B cell (primary cell): ENCODE data around the gene CCDC3. TPM values are rescaled to one million over a fixed set of nuclear protein-coding genes. Genes with fewer than 3 reads are reported as not detected.
A peak's percentile ranks its signal among the peaks of the same experiment; 100 is the strongest.

Experiments
- ATAC-seq: fragments of 200-7000 bp; cut with Tn5 transposase; one replicate; pipeline ENCODE4 v1.10.0; 2021; ENCODE audit warnings: low read depth, mild to moderate bottlenecking, moderate number of reproducible peaks, moderate library complexity
- CTCF ChIA-PET: fragments of 350-600 bp; sonication (Branson Sonifier 250); formaldehyde crosslinking; loops from one replicate; lab custom pipeline; 2021; ENCODE audit warnings: antibody characterized with exemption, inconsistent platforms; lab: Charles Lee
- POLR2A ChIA-PET: fragments of 350-600 bp; sonication (Branson Sonifier 250); formaldehyde crosslinking; loops from one replicate; lab custom pipeline; 2021; ENCODE audit warnings: antibody characterized with exemption; lab: Charles Lee
- DNase-seq: peaks from one replicate; pipeline ENCODE4 v3.0.0; 2013
- H2AFZ ChIP-seq: 2 replicates; pipeline ENCODE4 v1.6.1; 2012; ENCODE audit warnings: mild to moderate bottlenecking, low read depth, low read length; ENCODE audit not compliant: insufficient read depth, poor library complexity, severe bottlenecking
- H3K27ac ChIP-seq, 2 donors: 1 replicate in 1 of 2; 2 replicates in 1 of 2; pipeline ENCODE4 v1.5.1; 2012 to 2013; ENCODE audit warnings: low read length in 2 of 2, mild to moderate bottlenecking in 2 of 2, moderate library complexity in 1 of 2
- H3K27me3 ChIP-seq, 4 experiments: fragments of 200-600 bp in 1 of 4; sonication (generic) in 1 of 4; replicated peaks in 1 of 4; 1 replicate in 2 of 4; 2 replicates in 2 of 4; pipeline versions ENCODE4 v1.6.1 to v1.7.0; 2013 to 2016; ENCODE audit warnings: low read length in 3 of 4, mild to moderate bottlenecking in 2 of 4, mixed read lengths in 1 of 4, moderate library complexity in 1 of 4; ENCODE audit not compliant: insufficient read depth in 4 of 4, control insufficient read depth in 3 of 4; ENCODE audit errors: control extremely low read depth in 1 of 4
- H3K36me3 ChIP-seq, 2 experiments: replicated peaks in 1 of 2; 1 replicate in 1 of 2; 2 replicates in 1 of 2; pipeline versions ENCODE4 v1.6.1 to v1.7.1; 2013; ENCODE audit warnings: low read length in 1 of 2; ENCODE audit not compliant: insufficient read depth in 2 of 2, control insufficient read depth in 1 of 2; ENCODE audit errors: control extremely low read depth in 1 of 2, extremely low read depth in 1 of 2
- H3K4me1 ChIP-seq, 2 donors: fragments of 200-600 bp in 1 of 2; sonication (generic) in 1 of 2; 1 replicate in 1 of 2; 2 replicates in 1 of 2; pipeline versions ENCODE4 v1.5.1 to v1.6.1; 2013 to 2017; ENCODE audit warnings: low read length in 2 of 2; ENCODE audit not compliant: control insufficient read depth in 2 of 2, insufficient read depth in 2 of 2
- H3K4me2 ChIP-seq: replicated peaks from 2 replicates; pipeline ENCODE3; 2012; ENCODE audit warnings: mild to moderate bottlenecking, low read depth, low read length; ENCODE audit not compliant: poor library complexity, severe bottlenecking
- H3K4me3 ChIP-seq, 5 experiments: fragments of 200-600 bp in 1 of 5; sonication (generic) in 1 of 5; 1 replicate in 3 of 5; 2 replicates in 2 of 5; pipeline versions ENCODE4 v1.5.1 to v1.7.0; 2011 to 2016; ENCODE audit warnings: low read length in 4 of 5, mild to moderate bottlenecking in 4 of 5, low read depth in 2 of 5, control low read depth in 1 of 5, moderate library complexity in 1 of 5; ENCODE audit not compliant: insufficient read depth in 1 of 5; ENCODE audit errors: control extremely low read depth in 1 of 5, extremely low read depth in 1 of 5
- H3K79me2 ChIP-seq: fragments of 200-600 bp; sonication (generic); one replicate; pipeline ENCODE4 v1.6.0; 2016; ENCODE audit warnings: low read length; ENCODE audit not compliant: control insufficient read depth, insufficient read depth
- H3K9ac ChIP-seq: fragments of 200-600 bp; sonication (generic); 2 replicates; pipeline ENCODE4 v1.6.1; 2017; ENCODE audit warnings: mild to moderate bottlenecking, low read length, moderate library complexity
- H3K9me3 ChIP-seq, 3 donors: one replicate each; pipeline versions ENCODE4 v1.6.1 to v1.7.1; 2013; ENCODE audit warnings: low read length in 2 of 3; ENCODE audit not compliant: control insufficient read depth in 2 of 3, insufficient read depth in 1 of 3; ENCODE audit errors: control extremely low read depth in 1 of 3
- H4K20me1 ChIP-seq: 2 replicates; pipeline ENCODE4 v1.6.0; 2012; ENCODE audit warnings: mild to moderate bottlenecking, low read length; ENCODE audit not compliant: insufficient read depth, control insufficient read depth, poor library complexity, severe bottlenecking
- H3K27ac Mint-ChIP-seq: one replicate; pipeline ENCODE4 v1.8.0; 2021; ENCODE audit warnings: mixed read lengths
- H3K27me3 Mint-ChIP-seq: one replicate; pipeline ENCODE4 v1.8.0; 2021; ENCODE audit warnings: mixed read lengths
- H3K4me1 Mint-ChIP-seq: one replicate; pipeline ENCODE4 v1.8.0; 2021; ENCODE audit warnings: mixed read lengths
- H3K4me3 Mint-ChIP-seq: one replicate; pipeline ENCODE4 v1.8.0; 2021; ENCODE audit warnings: mixed read lengths
- H3K9me3 Mint-ChIP-seq: one replicate; pipeline ENCODE4 v1.8.0; 2022; ENCODE audit warnings: mixed read lengths; ENCODE audit not compliant: insufficient read depth
- EZH2 ChIP-seq: IDR thresholded peaks from 2 replicates; pipeline ENCODE4 v1.6.1; 2012; ENCODE audit warnings: borderline replicate concordance, low read depth, mild to moderate bottlenecking, moderate library complexity, low read length; ENCODE audit not compliant: insufficient read depth, poor library complexity, severe bottlenecking
- WGBS: methylation state at CpG from one replicate; pipeline ENCODE4 v1.1.5; 2013; ENCODE audit warnings: missing lambda C conversion rate; ENCODE audit not compliant: insufficient coverage; 5-methylcytosine and 5-hydroxymethylcytosine counted together
- intact Hi-C: fragments of 100-400 bp; cut with micrococcal nuclease; formaldehyde crosslinking; loops from one replicate; pipeline ENCODE4 v1.10.0; 2022
- polyA plus RNA-seq: library from polyadenylated mRNA; depleted of rRNA; stranded (reverse); fragments of >200 nt; gene quantifications from 2 replicates; pipeline ENCODE4 v1.2.3, GENCODE V29; 2012
- total RNA-seq, 2 donors: library from RNA; stranded (reverse); fragments of 120-200 nt in 1 of 2; gene quantifications; 1 replicate in 1 of 2; 2 replicates in 1 of 2; pipeline versions ENCODE4 v1.2.3 to v1.2.4, GENCODE V29; 2013 to 2022
- TF ChIP-seq, protein P1 (sequence below): fragments of 200-600 bp; IDR thresholded peaks from one replicate; pipeline ENCODE4 v1.8.0; 2022; ENCODE audit warnings: antibody characterized with exemption, mild to moderate bottlenecking

CCDC3 gene
- total and polyA plus RNA-seq, 2 donors (not counting 1 experiment from before 2014, with no cell fraction given), result 0.12 TPM; not detected in 1

GRCh38 chr10:12974491-12975199, 26.9 kb downstream of the CCDC3 start:
- Histone ChIP-seq H3K9me3 (no peaks in the 10 kb centered on the region), H3K4me3 (no peak overlapping the region), H3K4me2 (no peak overlapping the region), H3K79me2 (no peaks in the 10 kb centered on the region), H2AFZ (no peak overlapping the region), H4K20me1 (no peaks in the 10 kb centered on the region), H3K27ac (no peak overlapping the region), H3K4me1 (no peaks in the 10 kb centered on the region), H3K36me3 (no peaks in the 10 kb centered on the region), H3K27me3 (no peaks in the 10 kb centered on the region), H3K9ac (no peak overlapping the region)
- Mint-ChIP-seq H3K27ac (no peak overlapping the region), H3K4me1 (no peaks in the 10 kb centered on the region), H3K9me3 (no peaks in the 10 kb centered on the region), H3K27me3 (peaks cover 23% of the 10 kb centered on the region), H3K4me3 (no peak overlapping the region)
- CTCF ChIA-PET, result no interaction called here
- DNase-seq (no peak), ATAC-seq (no peak)
- WGBS, result 87% methylated on average over 8 of the region's 14 CpGs
- intact Hi-C loops, result no loop called here
- POLR2A ChIA-PET, result no interaction called here
- TF ChIP-seq, protein P1, sequence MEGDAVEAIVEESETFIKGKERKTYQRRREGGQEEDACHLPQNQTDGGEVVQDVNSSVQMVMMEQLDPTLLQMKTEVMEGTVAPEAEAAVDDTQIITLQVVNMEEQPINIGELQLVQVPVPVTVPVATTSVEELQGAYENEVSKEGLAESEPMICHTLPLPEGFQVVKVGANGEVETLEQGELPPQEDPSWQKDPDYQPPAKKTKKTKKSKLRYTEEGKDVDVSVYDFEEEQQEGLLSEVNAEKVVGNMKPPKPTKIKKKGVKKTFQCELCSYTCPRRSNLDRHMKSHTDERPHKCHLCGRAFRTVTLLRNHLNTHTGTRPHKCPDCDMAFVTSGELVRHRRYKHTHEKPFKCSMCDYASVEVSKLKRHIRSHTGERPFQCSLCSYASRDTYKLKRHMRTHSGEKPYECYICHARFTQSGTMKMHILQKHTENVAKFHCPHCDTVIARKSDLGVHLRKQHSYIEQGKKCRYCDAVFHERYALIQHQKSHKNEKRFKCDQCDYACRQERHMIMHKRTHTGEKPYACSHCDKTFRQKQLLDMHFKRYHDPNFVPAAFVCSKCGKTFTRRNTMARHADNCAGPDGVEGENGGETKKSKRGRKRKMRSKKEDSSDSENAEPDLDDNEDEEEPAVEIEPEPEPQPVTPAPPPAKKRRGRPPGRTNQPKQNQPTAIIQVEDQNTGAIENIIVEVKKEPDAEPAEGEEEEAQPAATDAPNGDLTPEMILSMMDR, result no peak
- no peak for TF ChIP-seq EZH2

DNA sequence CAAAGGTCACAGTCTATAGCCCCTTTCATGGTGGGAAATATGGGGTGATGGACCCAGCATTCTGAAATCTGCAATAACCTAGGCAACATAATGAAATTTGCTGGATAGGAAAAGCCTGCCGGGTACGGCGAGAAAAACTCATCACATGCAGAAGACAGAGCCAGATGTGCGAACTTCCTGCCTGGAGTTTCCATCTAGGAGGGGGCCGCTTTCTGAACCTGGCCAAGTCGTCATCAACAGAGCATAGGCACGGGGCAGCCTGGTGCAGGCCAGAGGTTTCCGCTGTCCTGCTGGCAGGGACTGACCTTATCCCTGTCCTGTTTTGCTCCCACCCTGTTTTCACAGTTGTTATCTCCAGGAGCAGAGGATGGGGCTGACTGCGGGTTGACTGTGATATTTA, 27.4 kb downstream of the CCDC3 start:
- H3K79me2 ChIP-seq, result no peaks in the 10 kb centered on the region
- Mint-ChIP-seq H3K4me1 (no peaks in the 10 kb centered on the region), H3K27ac (no peak overlapping the region), H3K9me3 (no peaks in the 10 kb centered on the region), H3K4me3 (no peak overlapping the region), H3K27me3 (peaks cover 22% of the 10 kb centered on the region)
- ChIA-PET CTCF (no interaction called here), POLR2A (no interaction called here)
- H3K9ac ChIP-seq, result no peak overlapping the region
- DNase-seq (peak; percentile 7), ATAC-seq (no peak)
- TF ChIP-seq, protein P1, result no peak
- no peak for TF ChIP-seq EZH2
- H3K4me2 ChIP-seq, result no peak overlapping the region
- H3K4me1 ChIP-seq, result no peaks in the 10 kb centered on the region
- no peaks in the 10 kb centered on the region for H4K20me1 ChIP-seq
- no peaks in the 10 kb centered on the region for H3K9me3 ChIP-seq
- no peaks in the 10 kb centered on the region for H3K27me3 ChIP-seq
- intact Hi-C loops, result no loop called here
- H3K36me3 ChIP-seq, result no peaks in the 10 kb centered on the region
- no peak overlapping the region for H3K4me3 ChIP-seq
- no peak overlapping the region for H3K27ac ChIP-seq
- 92% methylated on average over 8 of the region's 9 CpGs for WGBS
- no peak overlapping the region for H2AFZ ChIP-seq
